ENCODE data around the gene ZNF8. TPM values are rescaled to one million over a fixed set of nuclear protein-coding genes. Genes with fewer than 3 reads are reported as not detected.

The ZNF8 gene
- 3.3 and 3.6 TPM in 2 replicates for total RNA-seq

GRCh38 chr19:58278541-58279041 is at the start of gene ZNF8:
ZNF8 (plus strand) TSS chr19:58278955; CDS start chr19:58279082, 127 bp downstream.

GRCh38 chr19:58305065-58305931 is 26.5 kb downstream of the ZNF8 start, which contains the start of gene ERVK3-1:
ERVK3-1 (plus strand) TSS chr19:58305377; CDS start chr19:58312169, 6,792 bp downstream.

GRCh38 chr19:58326914-58327726 is 48.4 kb downstream of the ZNF8 start, which contains the start of gene ZSCAN22:
ZSCAN22 (plus strand) TSS chr19:58326994; CDS start chr19:58334803, 7,809 bp downstream.

Other genes with a start within 250 kb of the ZNF8 start
- not detected in 2 replicates for gene ZSCAN1, start 244.9 kb upstream of the ZNF8 start, total RNA-seq
- 0.30 and 0.32 TPM in 2 replicates for gene ZNF135, start 219.7 kb upstream of the ZNF8 start, total RNA-seq
- gene ZSCAN18, start 180.7 kb upstream of the ZNF8 start, total RNA-seq: 11.7 TPM in 2 replicates
- gene ZNF329, start 128.2 kb upstream of the ZNF8 start, total RNA-seq: 8.4 and 9.4 TPM in 2 replicates
- 15.3 and 19.2 TPM in 2 replicates for gene ZNF274, start 95.9 kb upstream of the ZNF8 start, total RNA-seq
- gene ZNF544, start 50.0 kb upstream of the ZNF8 start, total RNA-seq: 58.1 and 95.7 TPM in 2 replicates
- 21.4 and 31.2 TPM in 2 replicates for gene ERVK3-1, start 26.4 kb downstream of the ZNF8 start, total RNA-seq
- gene ZSCAN22, start 48.0 kb downstream of the ZNF8 start, total RNA-seq: 2.1 and 2.3 TPM in 2 replicates
- 3.6 and 6.2 TPM in 2 replicates for gene A1BG, start 74.5 kb downstream of the ZNF8 start, total RNA-seq
- 0.65 and 1.4 TPM in 2 replicates for gene ZNF497, start 83.8 kb downstream of the ZNF8 start, total RNA-seq
- 1.2 and 2.9 TPM in 2 replicates for gene ZNF837, start 102.1 kb downstream of the ZNF8 start, total RNA-seq
- 1,884 and 2,690 TPM in 2 replicates for gene RPS5, start 108.3 kb downstream of the ZNF8 start, total RNA-seq
- gene RNF225, start 116.7 kb downstream of the ZNF8 start, total RNA-seq: not detected in 2 replicates
- gene ZNF584, start 129.7 kb downstream of the ZNF8 start, total RNA-seq: 10.8 and 15.3 TPM in 2 replicates
- 5.5 and 7.8 TPM in 2 replicates for gene ZNF132, start 161.2 kb downstream of the ZNF8 start, total RNA-seq
- 6.8 and 9.4 TPM in 2 replicates for gene ZNF324B, start 172.7 kb downstream of the ZNF8 start, total RNA-seq
- gene ZNF324, start 188.1 kb downstream of the ZNF8 start, total RNA-seq: 11.4 and 13.7 TPM in 2 replicates
- gene ZNF446, start 197.4 kb downstream of the ZNF8 start, total RNA-seq: 4.3 and 4.9 TPM in 2 replicates
- 5.3 and 5.5 TPM in 2 replicates for gene SLC27A5, start 233.0 kb downstream of the ZNF8 start, total RNA-seq
- 5.2 and 5.9 TPM in 2 replicates for gene ZBTB45, start 240.9 kb downstream of the ZNF8 start, total RNA-seq

Measured in epithelial cell of umbilical artery (primary cell).